Left ventricle myocardium inferior (tissue), 1 donor: Measurements from ENCODE around the gene IL18RAP. TPM values are rescaled to one million over a fixed set of nuclear protein-coding genes. Genes with fewer than 3 reads are reported as not detected.

Experiments used
- DNase-seq: peaks from one replicate; pipeline ENCODE4 v3.0.0-alpha.2; 2020
- H3K27ac ChIP-seq: fragments of 200-600 bp; replicated peaks from 2 replicates; pipeline ENCODE4 v1.8.0; 2021
- H3K27me3 ChIP-seq: fragments of 200-600 bp; 2 replicates; pipeline ENCODE4 v1.8.0; 2021; ENCODE audit warnings: low read depth
- H3K36me3 ChIP-seq: fragments of 200-600 bp; 2 replicates; pipeline ENCODE4 v1.8.0; 2021
- H3K4me1 ChIP-seq: fragments of 200-600 bp; 2 replicates; pipeline ENCODE4 v1.8.0; 2021
- H3K4me3 ChIP-seq: fragments of 200-600 bp; 2 replicates; pipeline ENCODE4 v1.8.0; 2021; ENCODE audit warnings: mild to moderate bottlenecking, moderate library complexity
- H3K9me3 ChIP-seq: fragments of 200-600 bp; replicated peaks from 2 replicates; pipeline ENCODE4 v1.8.0; 2021
- CTCF ChIP-seq: fragments of 200-600 bp; IDR thresholded peaks from 2 replicates; pipeline ENCODE4 v1.8.0; 2021; ENCODE audit warnings: antibody characterized with exemption, mild to moderate bottlenecking, borderline replicate concordance
- intact Hi-C: fragments of 100-400 bp; cut with micrococcal nuclease; formaldehyde crosslinking; loops from one replicate; pipeline ENCODE4 v1.11.0; 2022
- total RNA-seq: library from RNA; stranded (reverse); fragmentation: NEBNext Ultra II Directional; extraction: Animal tissue kit (Norgen Biotek cat#: 25700); gene quantifications from one replicate; pipeline ENCODE4 v1.2.1, GENCODE V29; 2021
- donor health status: DM: no; HTN: yes; CAD: no; lungs with severe emphysema.

Gene IL18RAP
- total RNA-seq, 1 donor from 2014 or later: 0.30 TPM

- H3K36me3 ChIP-seq: no peaks in the 10 kb centered on the region
- no peak overlapping the region for H3K27ac ChIP-seq
Observed at GRCh38 chr2:102470168-102470567, 47.2 kb downstream of the IL18RAP start.

GRCh38 chr2:102473020-102473419 is 50.1 kb downstream of the IL18RAP start, which contains the start of gene SLC9A4:
SLC9A4 (plus strand) TSS chr2:102473226; CDS start chr2:102473760, 534 bp downstream.
- no peak within 1 kb of the TSS for H3K4me3 ChIP-seq
- intact Hi-C loops: loop anchor here (2.0 kb wide), 1 partner anchor 230 kb away; no protein-coding TSS in a partner anchor
- no peak within 1 kb of the TSS for H3K27ac ChIP-seq
- peaks cover 18% of the 10 kb centered on the region for H3K9me3 ChIP-seq
- no peaks in the 10 kb centered on the region for H3K36me3 ChIP-seq
- no peak for DNase-seq
- no peaks in the 10 kb centered on the region for H3K4me1 ChIP-seq
- peak; percentile 84 for TF ChIP-seq CTCF
- H3K27me3 ChIP-seq: peaks cover 91% of the 10 kb centered on the region

More at GRCh38 chr2:102470168-102470567, 47.2 kb downstream of the IL18RAP start:
- TF ChIP-seq CTCF: no peak
- Histone ChIP-seq H3K27me3 (peaks cover 77% of the 10 kb centered on the region), H3K4me3 (no peak overlapping the region), H3K4me1 (no peaks in the 10 kb centered on the region), H3K9me3 (peaks cover 18% of the 10 kb centered on the region)
- no peak for DNase-seq
- intact Hi-C loops: no loop called here

- H3K27me3 ChIP-seq: peaks cover 95% of the 10 kb centered on the region
- TF ChIP-seq CTCF: no peak
- no peaks in the 10 kb centered on the region for H3K36me3 ChIP-seq
- no peaks in the 10 kb centered on the region for H3K4me1 ChIP-seq
- peaks cover 14% of the 10 kb centered on the region for H3K9me3 ChIP-seq
- H3K27ac ChIP-seq: no peak overlapping the region
- no peak for DNase-seq
- H3K4me3 ChIP-seq: no peak overlapping the region
- intact Hi-C loops: loop anchor here (2.0 kb wide), 1 partner anchor 229 kb away; no protein-coding TSS in a partner anchor
Observed at GRCh38 chr2:102473631-102474030, 50.7 kb downstream of the IL18RAP start.

- Histone ChIP-seq H3K27me3 (peaks cover 96% of the 10 kb centered on the region), H3K27ac (no peak overlapping the region), H3K4me3 (no peak overlapping the region), H3K9me3 (peaks cover 5% of the 10 kb centered on the region), H3K36me3 (no peaks in the 10 kb centered on the region), H3K4me1 (no peaks in the 10 kb centered on the region)
- intact Hi-C loops: no loop called here
- no peak for DNase-seq
- TF ChIP-seq CTCF: no peak
Observed at GRCh38 chr2:102474785-102475184, 51.8 kb downstream of the IL18RAP start.

- intact Hi-C loops: no loop called here
- Histone ChIP-seq H3K4me3 (no peak overlapping the region), H3K27me3 (peaks cover 66% of the 10 kb centered on the region), H3K27ac (no peak overlapping the region), H3K4me1 (no peaks in the 10 kb centered on the region), H3K36me3 (no peaks in the 10 kb centered on the region), H3K9me3 (no peaks in the 10 kb centered on the region)
- no peak for TF ChIP-seq CTCF
- no peak for DNase-seq
Observed at GRCh38 chr2:102478686-102479470, 55.9 kb downstream of the IL18RAP start.
